Measurements from ENCODE around the gene TRDN. TPM values are rescaled to one million over a fixed set of nuclear protein-coding genes. Genes with fewer than 3 reads are reported as not detected.

Gene TRDN
- total RNA-seq, 1 experiment from 2014 or later = 10.4 TPM

DNA sequence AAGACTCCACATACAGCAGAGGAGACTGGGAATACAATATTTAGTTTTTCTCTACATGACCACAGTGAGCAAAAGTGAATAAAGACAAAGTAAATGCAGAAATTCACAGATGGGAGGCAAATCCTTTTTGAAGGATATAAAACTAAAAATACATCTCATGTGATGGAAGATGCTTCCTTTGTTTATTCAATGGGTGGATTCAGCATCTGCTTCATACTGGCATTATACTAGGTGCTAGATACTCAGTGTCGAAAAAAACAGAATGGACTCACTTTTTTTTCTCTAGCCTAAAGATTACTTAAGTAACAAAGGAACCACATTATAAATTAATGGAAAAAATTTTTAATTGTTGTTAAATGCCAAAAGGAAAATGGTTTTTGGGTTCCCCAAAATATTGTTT lies 216.2 kb downstream of the TRDN start:
- Histone ChIP-seq H3K4me2 (ENCODE audit: insufficient read depth, insufficient read length, low read length) (no peak overlapping the region), H3K18ac (ENCODE audit: insufficient read length, low read depth, low read length) (no peak overlapping the region), H2BK15ac (ENCODE audit: low read depth, low read length) (no peak overlapping the region), H2BK20ac (ENCODE audit: low read depth, low read length, poor library complexity, severe bottlenecking) (no peak overlapping the region), H4K5ac (ENCODE audit: insufficient read length, low read depth, low read length) (no peak overlapping the region), H3K79me2 (ENCODE audit: insufficient read depth, low read length) (no peaks in the 10 kb centered on the region), H3K14ac (ENCODE audit: insufficient read depth, low read length) (no peak overlapping the region), H2BK12ac (ENCODE audit: insufficient read length, low read depth, low read length) (no peak overlapping the region), H2AFZ (ENCODE audit: low read length) (no peak overlapping the region), H3K9ac (ENCODE audit: extremely low read depth, insufficient read length, low read length) (no peak overlapping the region), H3K27me3 (ENCODE audit: insufficient read depth, low read length) (no peaks in the 10 kb centered on the region), H2AK5ac (ENCODE audit: insufficient read length, low read length) (no peak overlapping the region), H3T11ph (ENCODE audit: low read length) (no peak overlapping the region), H3K9me3 (ENCODE audit: control insufficient read depth, low read depth, low read length) (no peaks in the 10 kb centered on the region), H3K4ac (ENCODE audit: low read depth, low read length) (no peak overlapping the region), H2BK120ac (ENCODE audit: low read depth, low read length, poor library complexity, severe bottlenecking) (no peak overlapping the region), H3K79me1 (ENCODE audit: insufficient read depth, low read depth, low read length, poor library complexity, severe bottlenecking) (no peaks in the 10 kb centered on the region), H4K20me1 (ENCODE audit: control insufficient read depth, insufficient read depth, insufficient read length) (no peaks in the 10 kb centered on the region), H4K91ac (ENCODE audit: insufficient read length, low read depth, low read length) (no peak overlapping the region), H3K4me1 (ENCODE audit: insufficient read depth, low read length) (peaks cover 8% of the 10 kb centered on the region; the same call in 1 of the 2 replicates), H2BK5ac (ENCODE audit: insufficient read length, low read length) (no peak overlapping the region), H3K27ac (ENCODE audit: insufficient read length, low read depth, low read length) (no peak overlapping the region), H3K23me2 (ENCODE audit: insufficient read length, low read depth, low read length, poor library complexity, severe bottlenecking) (no peaks in the 10 kb centered on the region), H4K8ac (replicated peaks; ENCODE audit: insufficient read length, low read depth, low read length) (no peak overlapping the region), H3K56ac (ENCODE audit: insufficient read length, low read depth, low read length) (no peak overlapping the region), H3K23ac (ENCODE audit: insufficient read length, low read depth, low read length) (no peak overlapping the region)
- Mint-ChIP-seq H3K27ac (no peak overlapping the region), H3K4me1 (peaks cover 14 to 25% of the 10 kb centered on the region in 2 experiments), H3K36me3 (ENCODE audit: insufficient read depth in 1 of 3, low read depth in 3 of 3) (no peaks in the 10 kb centered on the region), H3K9me3 (no peaks in the 10 kb centered on the region), H3K27me3 (ENCODE audit: low read depth) (no peaks in the 10 kb centered on the region), H3K4me3 (no peak overlapping the region)
- no CpG with 5 or more reads among the region's 1 CpG for WGBS (ENCODE audit: extremely low coverage, insufficient read length, low lambda C conversion rate)
- no peak for DNase-seq
- TF ChIP-seq CTCF (conservative IDR thresholded peaks at IDR 0.05) = no peak
